ENCODE results near the gene KPNA4. TPM values are rescaled to one million over a fixed set of nuclear protein-coding genes. Genes with fewer than 3 reads are reported as not detected.

Gene KPNA4
- total RNA-seq, 6 experiments from 2014 or later: 14.4 to 32.5 (median 18.9) TPM

- DNase-seq (no peak), ATAC-seq (no peak)
- Histone ChIP-seq H3K36me3 (no peaks in the 10 kb centered on the region), H3K4me1 (no peaks in the 10 kb centered on the region), H3K9me3 (peaks cover 0 to 8% (median 0%) of the 10 kb centered on the region in 4 donors), H3K4me3 (no peak overlapping the region), H3K27me3 (no peaks in the 10 kb centered on the region), H3K27ac (no peak overlapping the region)
- intact Hi-C loops (cut with DNase I): no loop called here
- TF ChIP-seq CTCF (IDR thresholded peaks at IDR 0.05): no peak
- TF ChIP-seq POLR2A (IDR thresholded peaks at IDR 0.05): no peak
- WGBS (ENCODE audit: insufficient coverage, low coverage, low lambda C conversion rate, missing lambda C conversion rate): 88% methylated on average over 4 of the region's 4 CpGs
Observed at GRCh38 chr3:160546727-160547126, 18.6 kb downstream of the KPNA4 start.

GRCh38 chr3:160545504-160545871 is 19.9 kb downstream of the KPNA4 start:
- 96% methylated on average over 3 of the region's 3 CpGs for WGBS (ENCODE audit: insufficient coverage, low coverage, low lambda C conversion rate, missing lambda C conversion rate)
- DNase-seq (no peak), ATAC-seq (no peak)
- no peak overlapping the region for H3K4me3 ChIP-seq
- H3K36me3 ChIP-seq: no peaks in the 10 kb centered on the region
- no peak for TF ChIP-seq POLR2A (IDR thresholded peaks at IDR 0.05)
- no peak for TF ChIP-seq CTCF (IDR thresholded peaks at IDR 0.05)
- H3K27me3 ChIP-seq: no peaks in the 10 kb centered on the region
- H3K4me1 ChIP-seq: no peaks in the 10 kb centered on the region
- no peak overlapping the region for H3K27ac ChIP-seq
- peaks cover 0 to 8% (median 0%) of the 10 kb centered on the region in 4 donors for H3K9me3 ChIP-seq
- intact Hi-C loops (cut with DNase I): no loop called here

- DNase-seq (no peak), ATAC-seq (no peak)
- no peaks in the 10 kb centered on the region for H3K4me1 ChIP-seq
- no peaks in the 10 kb centered on the region for H3K36me3 ChIP-seq
- WGBS (ENCODE audit: insufficient coverage, low coverage, low lambda C conversion rate, missing lambda C conversion rate): 79% methylated on average over 2 of the region's 2 CpGs
- no peak for TF ChIP-seq CTCF (IDR thresholded peaks at IDR 0.05)
- TF ChIP-seq POLR2A (IDR thresholded peaks at IDR 0.05): no peak
- no peak overlapping the region for H3K4me3 ChIP-seq
- intact Hi-C loops (cut with DNase I): no loop called here
- H3K27ac ChIP-seq: no peak overlapping the region
- H3K9me3 ChIP-seq: peaks cover 0 to 6% (median 0%) of the 10 kb centered on the region in 4 donors
- no peaks in the 10 kb centered on the region for H3K27me3 ChIP-seq
Observed at GRCh38 chr3:160544844-160545503, 20.4 kb downstream of the KPNA4 start.

GRCh38 chr3:160540551-160540950 is 24.8 kb downstream of the KPNA4 start:
- H3K27ac ChIP-seq: no peak overlapping the region
- DNase-seq (no peak), ATAC-seq (no peak)
- no peak overlapping the region for H3K4me3 ChIP-seq
- no peaks in the 10 kb centered on the region for H3K9me3 ChIP-seq
- H3K36me3 ChIP-seq: peaks cover 0 to under 1% (median under 1%) of the 10 kb centered on the region in 4 donors
- 90% methylated on average over 2 of the region's 2 CpGs for whole genome bisulfite sequencing (ENCODE audit: insufficient coverage, low coverage, low lambda C conversion rate, missing lambda C conversion rate)
- TF ChIP-seq CTCF (IDR thresholded peaks at IDR 0.05): no peak
- TF ChIP-seq POLR2A (IDR thresholded peaks at IDR 0.05): no peak
- intact Hi-C loops (cut with DNase I): no loop called here
- no peaks in the 10 kb centered on the region for H3K4me1 ChIP-seq
- H3K27me3 ChIP-seq: no peaks in the 10 kb centered on the region

GRCh38 chr3:160538895-160539294 is 26.5 kb downstream of the KPNA4 start:
- no peaks in the 10 kb centered on the region for H3K9me3 ChIP-seq
- H3K27me3 ChIP-seq: no peaks in the 10 kb centered on the region
- no peak overlapping the region for H3K27ac ChIP-seq
- no peak overlapping the region for H3K4me3 ChIP-seq
- DNase-seq (no peak), ATAC-seq (no peak)
- H3K4me1 ChIP-seq: no peaks in the 10 kb centered on the region
- TF ChIP-seq POLR2A (IDR thresholded peaks at IDR 0.05): no peak
- no peak for TF ChIP-seq CTCF (IDR thresholded peaks at IDR 0.05)
- H3K36me3 ChIP-seq: peaks cover 0 to 12% (median 4%) of the 10 kb centered on the region in 4 donors
- intact Hi-C loops (cut with DNase I): no loop called here
